ENCODE measurements around the gene NFAT5.

Gene NFAT5

DNA sequence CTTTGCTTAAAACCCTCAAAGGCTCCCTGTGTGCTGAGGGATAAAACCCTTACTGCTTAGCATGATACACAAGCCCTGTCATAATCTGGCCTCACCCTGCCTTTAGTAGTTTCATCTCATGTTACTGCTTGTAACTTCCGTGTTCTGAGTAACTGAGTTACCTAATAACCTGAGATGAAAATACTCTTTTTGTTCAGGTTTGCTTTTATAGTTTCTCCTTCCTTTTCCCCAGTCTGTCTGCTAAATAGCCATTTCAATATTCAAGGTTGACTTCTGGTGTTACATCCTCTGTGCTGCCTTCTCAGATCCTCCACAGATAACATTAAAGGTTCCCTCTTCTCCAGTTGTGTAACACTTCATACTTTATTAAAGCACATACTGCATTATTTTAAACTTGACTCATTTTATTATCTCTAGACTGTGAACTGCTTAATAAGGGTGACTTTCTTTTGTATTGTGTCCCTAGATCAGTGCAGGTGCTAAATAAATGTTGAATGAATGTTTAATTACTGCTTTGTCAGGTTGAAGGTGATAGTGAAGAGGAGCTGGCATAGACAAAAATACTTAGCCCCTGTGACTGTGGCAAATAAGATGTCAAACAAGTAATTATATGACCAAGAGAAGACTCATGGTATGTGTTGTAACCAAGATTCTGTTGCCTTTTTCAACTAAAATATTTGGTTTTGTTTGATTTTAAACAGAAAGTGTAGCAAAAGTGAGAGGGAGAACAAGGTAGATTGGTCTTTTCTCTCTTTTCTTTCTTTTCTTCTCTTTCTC, 47.8 kb downstream of the NFAT5 start:
- peak; percentile 25 for DNase-seq (ENCODE audit: low read depth)
- TF ChIP-seq, protein P1, sequence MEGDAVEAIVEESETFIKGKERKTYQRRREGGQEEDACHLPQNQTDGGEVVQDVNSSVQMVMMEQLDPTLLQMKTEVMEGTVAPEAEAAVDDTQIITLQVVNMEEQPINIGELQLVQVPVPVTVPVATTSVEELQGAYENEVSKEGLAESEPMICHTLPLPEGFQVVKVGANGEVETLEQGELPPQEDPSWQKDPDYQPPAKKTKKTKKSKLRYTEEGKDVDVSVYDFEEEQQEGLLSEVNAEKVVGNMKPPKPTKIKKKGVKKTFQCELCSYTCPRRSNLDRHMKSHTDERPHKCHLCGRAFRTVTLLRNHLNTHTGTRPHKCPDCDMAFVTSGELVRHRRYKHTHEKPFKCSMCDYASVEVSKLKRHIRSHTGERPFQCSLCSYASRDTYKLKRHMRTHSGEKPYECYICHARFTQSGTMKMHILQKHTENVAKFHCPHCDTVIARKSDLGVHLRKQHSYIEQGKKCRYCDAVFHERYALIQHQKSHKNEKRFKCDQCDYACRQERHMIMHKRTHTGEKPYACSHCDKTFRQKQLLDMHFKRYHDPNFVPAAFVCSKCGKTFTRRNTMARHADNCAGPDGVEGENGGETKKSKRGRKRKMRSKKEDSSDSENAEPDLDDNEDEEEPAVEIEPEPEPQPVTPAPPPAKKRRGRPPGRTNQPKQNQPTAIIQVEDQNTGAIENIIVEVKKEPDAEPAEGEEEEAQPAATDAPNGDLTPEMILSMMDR (IDR thresholded peaks at IDR 0.05; ENCODE audit: low read depth, low read length, missing control alignments) = no peak
- H3K4me3 ChIP-seq (ENCODE audit: low read depth, low read length) = no peak overlapping the region

DNA sequence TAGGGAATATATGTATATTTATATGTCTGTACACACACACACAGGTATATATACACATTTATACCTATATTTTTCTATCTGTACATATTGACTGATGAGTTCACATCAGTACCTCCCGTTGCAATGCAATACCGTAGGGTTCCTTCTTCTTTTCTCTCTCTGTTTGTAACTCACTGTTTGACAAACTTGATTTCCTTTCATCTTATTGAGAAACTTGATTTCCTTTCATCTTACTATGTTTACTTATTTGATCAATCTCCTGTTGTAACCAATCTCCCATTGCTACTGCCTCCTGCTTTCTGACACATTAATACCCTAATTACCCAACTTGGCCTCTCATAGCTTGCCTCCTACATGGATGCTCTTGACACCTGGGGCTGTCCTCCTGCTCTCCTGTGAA, 49.8 kb downstream of the NFAT5 start:
- TF ChIP-seq, protein P1 (IDR thresholded peaks at IDR 0.05; ENCODE audit: low read depth, low read length, missing control alignments) = no peak
- no peak for DNase-seq (ENCODE audit: low read depth)
- H3K4me3 ChIP-seq (ENCODE audit: low read depth, low read length) = no peak overlapping the region

DNA sequence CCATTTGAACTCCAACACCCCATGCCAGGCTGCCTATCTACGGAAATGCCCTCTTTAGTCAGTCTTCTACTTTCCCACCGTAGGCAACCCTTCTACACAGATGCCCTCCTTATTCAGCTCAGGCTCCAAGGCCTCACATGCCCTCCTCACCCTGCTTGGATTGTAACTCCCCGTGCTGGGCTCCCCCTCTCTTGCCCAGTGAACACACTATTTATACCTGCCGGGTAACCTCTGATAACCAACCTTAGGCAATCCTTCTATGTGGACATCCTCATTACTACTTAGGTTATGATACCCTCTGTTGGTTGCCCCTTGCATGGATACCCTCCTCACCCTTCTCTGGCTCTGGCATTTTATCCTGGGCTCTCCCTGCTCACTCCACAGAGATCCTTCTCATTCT, 50.3 kb downstream of the NFAT5 start:
- no peak for DNase-seq (ENCODE audit: low read depth)
- TF ChIP-seq, protein P1 (IDR thresholded peaks at IDR 0.05; ENCODE audit: low read depth, low read length, missing control alignments) = no peak
- no peak overlapping the region for H3K4me3 ChIP-seq (ENCODE audit: low read depth, low read length)

DNA sequence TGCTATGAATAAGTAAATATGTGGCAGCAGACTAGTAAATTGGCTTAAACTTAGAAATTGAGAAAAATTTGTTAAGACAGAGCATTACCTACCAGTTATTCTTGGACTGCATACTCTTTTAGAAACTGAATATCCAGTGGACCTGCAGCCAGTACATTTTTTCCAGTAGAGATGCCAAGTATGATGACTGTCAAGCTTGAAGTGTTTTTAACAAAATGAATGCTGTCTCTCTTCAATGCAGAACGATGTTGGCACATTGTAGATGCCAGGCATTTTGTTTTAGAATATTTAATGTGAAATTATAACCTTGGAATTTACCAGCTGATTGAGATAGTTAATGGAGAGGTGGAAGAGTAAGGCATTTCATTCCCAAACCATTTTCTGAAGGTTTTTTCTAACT, 52.5 kb downstream of the NFAT5 start:
- no peak for DNase-seq (ENCODE audit: low read depth)
- TF ChIP-seq, protein P1 (IDR thresholded peaks at IDR 0.05; ENCODE audit: low read depth, low read length, missing control alignments) = no peak

DNA sequence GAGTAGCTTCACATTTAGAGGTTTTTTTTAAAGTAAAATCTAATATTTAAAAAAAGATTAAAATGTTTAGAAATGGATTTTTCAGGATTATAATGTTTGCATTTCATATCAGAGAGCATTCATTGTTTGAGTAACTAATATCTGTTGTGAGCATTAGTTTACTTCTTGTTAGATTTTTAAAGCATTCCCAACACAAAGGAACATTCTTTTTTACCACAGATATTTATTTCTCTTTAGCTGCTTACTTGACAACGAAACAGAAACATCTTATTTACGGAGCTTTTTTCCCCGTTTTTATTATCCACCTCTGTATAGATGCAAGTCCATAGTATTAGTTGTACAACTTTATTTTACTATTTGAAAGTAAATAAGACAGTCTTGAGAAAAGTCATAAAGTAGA, 53.0 kb downstream of the NFAT5 start:
- TF ChIP-seq, protein P1 (IDR thresholded peaks at IDR 0.05; ENCODE audit: low read depth, low read length, missing control alignments) = no peak
- H3K4me3 ChIP-seq (ENCODE audit: low read depth, low read length) = no peak overlapping the region
- DNase-seq (ENCODE audit: low read depth) = no peak

More for the DNA sequence above, 52.5 kb downstream of the NFAT5 start:
- H3K4me3 ChIP-seq (ENCODE audit: low read depth, low read length) = no peak overlapping the region

DNA sequence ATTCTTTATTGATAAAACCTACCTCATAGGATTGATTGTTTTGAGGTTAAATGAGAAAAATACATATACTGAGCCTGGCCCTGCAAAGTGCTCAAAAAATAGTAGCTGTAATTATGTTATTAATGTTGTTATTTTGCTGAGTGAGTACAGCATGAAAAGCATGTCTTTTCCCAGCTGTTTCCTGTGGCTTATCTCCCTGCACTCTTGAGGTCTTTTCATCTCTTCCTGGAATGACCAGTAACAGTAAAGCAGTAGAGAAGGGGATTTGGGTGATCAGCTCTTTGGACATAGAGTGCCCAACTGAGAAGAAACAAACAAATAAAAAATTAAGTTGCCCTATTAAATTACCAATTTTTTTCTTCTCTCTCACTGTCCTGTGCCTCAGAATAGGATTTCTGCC, 53.7 kb downstream of the NFAT5 start:
- no peak overlapping the region for H3K4me3 ChIP-seq (ENCODE audit: low read depth, low read length)
- no peak for DNase-seq (ENCODE audit: low read depth)

More for the DNA sequence above, 53.7 kb downstream of the NFAT5 start:
- TF ChIP-seq, protein P1 (IDR thresholded peaks at IDR 0.05; ENCODE audit: low read depth, low read length, missing control alignments) = no peak

All from GM12864 (cell line).